Upper lobe of left lung (tissue), 6 donors: ENCODE results near the gene CLCN6. TPM values are rescaled to one million over a fixed set of nuclear protein-coding genes. Genes with fewer than 3 reads are reported as not detected.
A peak's percentile ranks its signal among the peaks of the same experiment; 100 is the strongest.

Experiments
- ATAC-seq, 2 donors: fragments of 200-7000 bp; cut with Tn5 transposase; one replicate each; pipeline ENCODE4 v1.9.1; 2022; ENCODE audit warnings: mild to moderate bottlenecking in 2 of 2, moderate library complexity in 2 of 2; ENCODE audit not compliant: low FRiP score in 2 of 2
- DNase-seq, 2 donors: peaks; one replicate each; pipeline ENCODE4 v3.0.0-alpha.2; 2019 to 2020
- H3K27ac ChIP-seq, 4 donors: fragments of 200-600 bp; sonication (generic); one replicate each; pipeline ENCODE4 v1.5.1; 2016 to 2019
- H3K27me3 ChIP-seq, 4 donors: fragments of 200-600 bp; sonication (generic); one replicate each; pipeline ENCODE4 v1.5.1; 2017 to 2019
- H3K36me3 ChIP-seq, 4 donors: fragments of 200-600 bp; sonication (generic); one replicate each; pipeline ENCODE4 v1.5.1; 2016 to 2019
- H3K4me1 ChIP-seq, 4 donors: fragments of 200-600 bp; sonication (generic); one replicate each; pipeline ENCODE4 v1.5.1; 2018 to 2019
- H3K4me3 ChIP-seq, 4 donors: fragments of 200-600 bp; sonication (generic); one replicate each; pipeline ENCODE4 v1.5.1; 2017 to 2019; ENCODE audit warnings: mild to moderate bottlenecking in 2 of 4, moderate library complexity in 1 of 4
- H3K9me3 ChIP-seq, 4 donors: fragments of 200-600 bp; sonication (generic); one replicate each; pipeline ENCODE4 v1.5.1; 2018 to 2019
- CTCF ChIP-seq, 6 experiments: fragments of 450-650 bp in 4 of 6; fragments of 200-600 bp in 2 of 6; sonication (generic) in 2 of 6; IDR thresholded peaks; one replicate each; pipeline ENCODE4 v1.5.1; 2016 to 2019; ENCODE audit warnings: antibody characterized with exemption in 6 of 6
- EP300 ChIP-seq, 4 donors: sonication (generic); formaldehyde crosslinking; IDR thresholded peaks; one replicate each; pipeline ENCODE4 v1.5.1; 2017; ENCODE audit warnings: antibody characterized with exemption in 4 of 4, control low read depth in 2 of 4
- POLR2A ChIP-seq, 4 donors: fragments of 450-650 bp; IDR thresholded peaks; one replicate each; pipeline ENCODE4 v1.5.1; 2016 to 2017; ENCODE audit warnings: antibody characterized with exemption in 4 of 4, mild to moderate bottlenecking in 2 of 4
- POLR2AphosphoS5 ChIP-seq, 2 donors: sonication (generic); formaldehyde crosslinking; IDR thresholded peaks; one replicate each; pipeline ENCODE4 v1.5.1; 2017; ENCODE audit warnings: antibody characterized with exemption in 2 of 2
- WGBS, 2 donors: methylation state at CpG; one replicate each; pipeline ENCODE4 v1.1.5; 2017 to 2018; 5-methylcytosine and 5-hydroxymethylcytosine counted together
- total RNA-seq, 6 donors: library from RNA; depleted of rRNA in 4 of 6; stranded (reverse); fragments of >200 nt in 4 of 6; gene quantifications; one replicate each; pipeline versions ENCODE4 v1.1.0 to v1.2.1, GENCODE V29; 2016 to 2021
- donor health status: DM: no; HTN: no; CAD: no; lungs with moderate emphysema.
- donor health status: DM: no; HTN: yes; CAD: no; lungs with severe emphysema.

CLCN6 gene
- total RNA-seq, 6 donors from 2014 or later: 21.6 to 96.4 (median 33.0) TPM

GRCh38 chr1:11794446-11795237, 11.3 kb upstream of the CLCN6 start:
- 93 to 96% methylated on average over 12 to 19 of the region's 19 CpGs for WGBS, 2 donors
- ATAC-seq (no peak), DNase-seq (peak in 1 of 2 donors; percentile 56)
- Histone ChIP-seq H3K4me1 (peaks cover 37 to 47% (median 43%) of the 10 kb centered on the region in 4 donors), H3K9me3 (no peaks in the 10 kb centered on the region), H3K36me3 (peaks cover 26 to 88% (median 51%) of the 10 kb centered on the region in 4 donors), H3K27me3 (no peaks in the 10 kb centered on the region), H3K4me3 (no peak overlapping the region), H3K27ac (peak overlapping the region; percentile 26 to 99 (median 78))
- TF ChIP-seq EP300 (IDR thresholded peaks at IDR 0.05) (no peak), POLR2AphosphoS5 (IDR thresholded peaks at IDR 0.05) (no peak), POLR2A (IDR thresholded peaks at IDR 0.05) (no peak), CTCF (IDR thresholded peaks at IDR 0.05) (no peak)

GRCh38 chr1:11795238-11795890, 10.6 kb upstream of the CLCN6 start:
- H3K36me3 ChIP-seq: peaks cover 32 to 88% (median 56%) of the 10 kb centered on the region in 4 donors
- H3K4me1 ChIP-seq: peaks cover 30 to 39% (median 37%) of the 10 kb centered on the region in 4 donors
- TF ChIP-seq POLR2AphosphoS5 (IDR thresholded peaks at IDR 0.05): no peak
- TF ChIP-seq POLR2A (IDR thresholded peaks at IDR 0.05): no peak
- no peak for TF ChIP-seq EP300 (IDR thresholded peaks at IDR 0.05)
- no peak for TF ChIP-seq CTCF (IDR thresholded peaks at IDR 0.05)
- H3K27me3 ChIP-seq: no peaks in the 10 kb centered on the region
- 89 to 95% methylated on average over 14 of the region's 14 CpGs for WGBS, 2 donors
- H3K4me3 ChIP-seq: no peak overlapping the region
- DNase-seq: no peak
- H3K9me3 ChIP-seq: no peaks in the 10 kb centered on the region
- ATAC-seq: no peak
- peak overlapping the region; percentile 26 to 99 (median 78) for H3K27ac ChIP-seq

GRCh38 chr1:11796036-11796828, 9.8 kb upstream of the CLCN6 start:
- Histone ChIP-seq H3K27ac (peak overlapping the region; percentile 63 to 94 (median 74)), H3K27me3 (no peaks in the 10 kb centered on the region), H3K4me1 (peaks cover 27 to 41% (median 32%) of the 10 kb centered on the region in 4 donors), H3K4me3 (no peak overlapping the region), H3K36me3 (peaks cover 38 to 96% (median 64%) of the 10 kb centered on the region in 4 donors), H3K9me3 (no peaks in the 10 kb centered on the region)
- WGBS, 2 donors: 95% methylated on average over 14 to 15 of the region's 15 CpGs
- no peak for TF ChIP-seq CTCF (IDR thresholded peaks at IDR 0.05)
- no peak for TF ChIP-seq POLR2A (IDR thresholded peaks at IDR 0.05)
- TF ChIP-seq EP300 (IDR thresholded peaks at IDR 0.05): no peak
- TF ChIP-seq POLR2AphosphoS5 (IDR thresholded peaks at IDR 0.05): no peak
- DNase-seq: no peak
- no peak for ATAC-seq

GRCh38 chr1:11797525-11798216, 8.3 kb upstream of the CLCN6 start:
- H3K27me3 ChIP-seq: no peaks in the 10 kb centered on the region
- H3K27ac ChIP-seq: peak overlapping the region; percentile 69 to 94 (median 75)
- H3K4me1 ChIP-seq: peaks cover 25 to 41% (median 34%) of the 10 kb centered on the region in 4 donors
- ATAC-seq: peak in 1 of 2 donors; percentile 20
- H3K4me3 ChIP-seq: no peak overlapping the region
- no peak for DNase-seq
- WGBS, 2 donors: 52 to 70% methylated on average over 6 of the region's 6 CpGs
- no peaks in the 10 kb centered on the region for H3K9me3 ChIP-seq
- TF ChIP-seq CTCF (IDR thresholded peaks at IDR 0.05) (no peak), EP300 (IDR thresholded peaks at IDR 0.05) (no peak), POLR2A (IDR thresholded peaks at IDR 0.05) (no peak), POLR2AphosphoS5 (IDR thresholded peaks at IDR 0.05) (peak in 1 of 2 donors; percentile 46)
- H3K36me3 ChIP-seq: peaks cover 38 to 84% (median 64%) of the 10 kb centered on the region in 4 donors
